T-cell (primary cell): ENCODE results near the gene TRPM5. TPM values are rescaled to one million over a fixed set of nuclear protein-coding genes. Genes with fewer than 3 reads are reported as not detected.
A peak's percentile ranks its signal among the peaks of the same experiment; 100 is the strongest.
"Not testable (repeated sequence)": the region's sequence is repeated elsewhere in the genome, so short reads cannot be mapped to it uniquely, and the experiment has no call there.

Experiments
- ATAC-seq, 4 experiments: fragments of 200-7000 bp in 3 of 4; fragments of 150-1000 bp in 1 of 4; cut with Tn5 transposase; replicated peaks in 1 of 4; 1 replicate in 3 of 4; 2 replicates in 1 of 4; pipeline ENCODE4 v1.10.0; 2021; ENCODE audit warnings: moderate library complexity in 3 of 4, mild to moderate bottlenecking in 2 of 4, moderate number of reproducible peaks in 1 of 4
- CTCF ChIA-PET, 2 donors: fragments of 300-600 bp; sonication (Branson Sonifier 250); formaldehyde crosslinking; loops; one replicate each; lab custom pipeline; 2022; ENCODE audit warnings: antibody characterized with exemption in 2 of 2; lab: Charles Lee
- POLR2A ChIA-PET, 2 donors: fragments of 300-600 bp; sonication (Branson Sonifier 250); formaldehyde crosslinking; loops; one replicate each; lab custom pipeline; 2022; ENCODE audit warnings: antibody characterized with exemption in 2 of 2; lab: Charles Lee
- DNase-seq, 35 experiments: peaks; one replicate each; pipeline versions ENCODE4 v3.0.0 to v3.0.0-alpha.2; 2013 to 2023
- H3K27ac ChIP-seq: one replicate; pipeline ENCODE4 v1.5.1; 2013; ENCODE audit warnings: low read length
- H3K27me3 ChIP-seq, 2 experiments: replicated peaks in 1 of 2; 1 replicate in 1 of 2; 2 replicates in 1 of 2; pipeline versions ENCODE4 v1.6.1 to v1.7.0; 2013; ENCODE audit warnings: low read length in 1 of 2, mixed read lengths in 1 of 2; ENCODE audit not compliant: control insufficient read depth in 2 of 2, insufficient read depth in 2 of 2; ENCODE audit errors: extremely low read depth in 1 of 2
- H3K36me3 ChIP-seq, 2 donors: 1 replicate in 1 of 2; 2 replicates in 1 of 2; pipeline versions ENCODE4 v1.6.1 to v1.7.0; 2013; ENCODE audit warnings: low read length in 1 of 2; ENCODE audit not compliant: control insufficient read depth in 2 of 2, insufficient read depth in 1 of 2; ENCODE audit errors: extremely low read depth in 1 of 2
- H3K4me1 ChIP-seq, 2 experiments: 1 replicate in 1 of 2; 2 replicates in 1 of 2; pipeline versions ENCODE4 v1.6.1 to v1.7.0; 2013; ENCODE audit warnings: low read length in 2 of 2, mixed read lengths in 1 of 2; ENCODE audit not compliant: insufficient read depth in 2 of 2, control insufficient read depth in 1 of 2; ENCODE audit errors: extremely low read depth in 1 of 2
- H3K4me3 ChIP-seq, 2 donors: 1 replicate in 1 of 2; 2 replicates in 1 of 2; pipeline versions ENCODE4 v1.5.1 to v1.7.0; 2013; ENCODE audit warnings: mild to moderate bottlenecking in 2 of 2, low read length in 1 of 2, moderate library complexity in 1 of 2; ENCODE audit not compliant: control insufficient read depth in 1 of 2; ENCODE audit errors: extremely low read depth in 1 of 2
- H3K9me3 ChIP-seq: 2 replicates; pipeline ENCODE4 v1.7.0; 2013
- H3K27ac Mint-ChIP-seq, 2 donors: one replicate each; pipeline ENCODE4 v1.8.0; 2020 to 2021; ENCODE audit warnings: mild to moderate bottlenecking in 2 of 2, mixed read lengths in 2 of 2
- H3K27me3 Mint-ChIP-seq, 2 donors: one replicate each; pipeline ENCODE4 v1.8.0; 2021 to 2022; ENCODE audit warnings: mixed read lengths in 2 of 2
- H3K36me3 Mint-ChIP-seq: one replicate; pipeline ENCODE4 v1.8.0; 2021; ENCODE audit warnings: mixed read lengths
- H3K4me1 Mint-ChIP-seq, 3 donors: one replicate each; pipeline ENCODE4 v1.8.0; 2020 to 2022; ENCODE audit warnings: mixed read lengths in 3 of 3, mild to moderate bottlenecking in 1 of 3
- H3K4me3 Mint-ChIP-seq, 3 donors: one replicate each; pipeline ENCODE4 v1.8.0; 2020 to 2022; ENCODE audit warnings: mild to moderate bottlenecking in 3 of 3, mixed read lengths in 3 of 3, moderate library complexity in 3 of 3
- H3K9me3 Mint-ChIP-seq, 3 donors: one replicate each; pipeline ENCODE4 v1.8.0; 2020 to 2022; ENCODE audit warnings: mixed read lengths in 3 of 3
- WGBS: methylation state at CpG from one replicate; pipeline ENCODE4 v1.1.5; 2013; ENCODE audit warnings: missing lambda C conversion rate; ENCODE audit not compliant: insufficient coverage; 5-methylcytosine and 5-hydroxymethylcytosine counted together
- total RNA-seq, 35 experiments: library from RNA in 6 of 35; stranded (reverse) in 6 of 35; fragments of 120-200 nt in 1 of 35; gene quantifications; one replicate each; pipeline versions ENCODE4 v1.2.1 to v1.2.4 and lab custom pipeline; 2013 to 2026

TRPM5 gene
- total RNA-seq, 5 donors from 2014 or later (not counting 1 experiment from before 2014, with no cell fraction given), result 0.07 to 0.73 (median 0.22) TPM

GRCh38 chr11:2482745-2483144 is 38.4 kb upstream of the TRPM5 start:
- Histone ChIP-seq H3K27me3 (no peaks in the 10 kb centered on the region), H3K4me1 (peaks cover 2 to 4% of the 10 kb centered on the region in 2 experiments), H3K27ac (no peak overlapping the region), H3K36me3 (peaks cover 0 to 12% of the 10 kb centered on the region in 2 donors), H3K9me3 (peaks cover under 1% of the 10 kb centered on the region), H3K4me3 (no peak overlapping the region)
- 69% methylated on average over 5 of the region's 5 CpGs for WGBS
- POLR2A ChIA-PET, result no interaction called here
- peak in 1 of 35 experiments; percentile 10 for DNase-seq
- Mint-ChIP-seq H3K27me3 (peaks cover 0 to 3% of the 10 kb centered on the region in 2 donors), H3K4me1 (peaks cover 18 to 27% (median 25%) of the 10 kb centered on the region in 3 donors), H3K36me3 (peaks cover 64% of the 10 kb centered on the region), H3K9me3 (peaks cover 14 to 45% (median 17%) of the 10 kb centered on the region in 3 donors), H3K27ac (no peak overlapping the region), H3K4me3 (no peak overlapping the region)
- ATAC-seq, result no peak
- CTCF ChIA-PET, result interaction anchor here in 1 of 2 donors (0.7 kb wide), 1 partner anchor 563 kb away, joined by 7 read pairs; no protein-coding TSS in a partner anchor

- H3K27me3 ChIP-seq, result no peaks in the 10 kb centered on the region
- Mint-ChIP-seq H3K4me3 (no peak overlapping the region), H3K27ac (no peak overlapping the region), H3K36me3 (peaks cover 67% of the 10 kb centered on the region), H3K4me1 (peaks cover 18 to 27% (median 25%) of the 10 kb centered on the region in 3 donors), H3K9me3 (peaks cover 14 to 44% (median 16%) of the 10 kb centered on the region in 3 donors), H3K27me3 (peaks cover 0 to 3% of the 10 kb centered on the region in 2 donors)
- no peak for DNase-seq
- no peak for ATAC-seq
- 90% methylated on average over 3 of the region's 3 CpGs for WGBS
- H3K27ac ChIP-seq, result no peak overlapping the region
- H3K36me3 ChIP-seq, result peaks cover 0 to 12% of the 10 kb centered on the region in 2 donors
- no peak overlapping the region for H3K4me3 ChIP-seq
- no peaks in the 10 kb centered on the region for H3K9me3 ChIP-seq
- CTCF ChIA-PET, result interaction anchor here in 1 of 2 donors (0.7 kb wide), 1 partner anchor 563 kb away, joined by 7 read pairs; no protein-coding TSS in a partner anchor
- peaks cover 2 to 4% of the 10 kb centered on the region in 2 experiments for H3K4me1 ChIP-seq
- POLR2A ChIA-PET, result no interaction called here
Observed at GRCh38 chr11:2482204-2482603, 37.9 kb upstream of the TRPM5 start.

DNA sequence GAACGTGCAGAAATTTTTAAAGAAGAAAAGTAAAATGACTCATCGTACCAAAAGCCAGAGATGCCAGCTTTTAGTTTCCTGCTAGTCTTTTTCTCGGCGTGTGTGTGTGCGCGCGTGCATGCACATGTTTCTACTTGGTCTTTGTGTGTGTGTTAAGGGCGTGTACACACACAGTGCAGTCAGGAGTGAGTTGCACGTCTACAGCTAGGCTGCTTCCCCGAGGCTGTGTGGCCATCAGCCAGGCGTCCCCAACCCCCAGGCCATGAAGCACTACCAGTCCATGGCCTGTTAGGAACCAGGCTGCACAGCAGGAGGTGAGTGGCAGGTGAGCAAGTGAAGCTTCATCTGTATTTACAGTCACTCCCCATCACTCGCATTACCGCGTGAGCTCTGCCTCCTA is 36.9 kb upstream of the TRPM5 start:
- H3K27ac Mint-ChIP-seq, result peak overlapping the region; percentile 51 to 88
- H3K9me3 Mint-ChIP-seq, result peaks cover 12 to 35% (median 14%) of the 10 kb centered on the region in 3 donors

DNA sequence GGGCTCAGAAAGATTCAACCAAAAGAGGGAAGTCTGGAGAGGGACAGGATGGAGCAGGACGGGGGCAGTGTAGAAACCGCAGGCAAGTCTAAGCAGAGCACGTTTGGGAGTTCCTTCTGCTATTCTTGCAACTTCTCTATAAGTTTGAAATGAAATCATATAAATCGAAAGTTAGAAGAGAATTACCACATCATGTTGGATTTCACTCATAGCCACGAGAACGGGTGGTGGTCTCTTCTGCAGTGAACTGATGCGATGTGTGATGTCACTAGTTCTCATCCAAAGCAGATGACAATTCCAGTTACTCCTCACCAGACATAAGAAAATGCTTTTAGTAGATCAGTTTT is 36.5 kb upstream of the TRPM5 start:
- peak overlapping the region; percentile 51 to 88 for H3K27ac Mint-ChIP-seq
- DNase-seq, result no peak
- peak overlapping the region; percentile 14 to 57 (median 50) for H3K4me3 Mint-ChIP-seq
- peaks cover 2 to 4% of the 10 kb centered on the region in 2 experiments for H3K4me1 ChIP-seq
- no peaks in the 10 kb centered on the region for H3K27me3 ChIP-seq
- ChIA-PET POLR2A (no interaction called here), CTCF (no interaction called here)
- H3K36me3 ChIP-seq, result peaks cover 3 to 12% of the 10 kb centered on the region in 2 donors
- peaks cover 59% of the 10 kb centered on the region for H3K36me3 Mint-ChIP-seq
- peaks cover 18 to 27% (median 25%) of the 10 kb centered on the region in 3 donors for H3K4me1 Mint-ChIP-seq
- H3K4me3 ChIP-seq, result no peak overlapping the region
- peaks cover 0 to 3% of the 10 kb centered on the region in 2 donors for H3K27me3 Mint-ChIP-seq
- peak; percentile 20 to 53 (median 36) for ATAC-seq
- H3K9me3 Mint-ChIP-seq, result peaks cover 11 to 32% (median 14%) of the 10 kb centered on the region in 3 donors
- no CpG with 5 or more reads among the region's 7 CpGs for WGBS
- no peak overlapping the region for H3K27ac ChIP-seq
- H3K9me3 ChIP-seq, result no peaks in the 10 kb centered on the region

More for the DNA sequence above, 36.9 kb upstream of the TRPM5 start:
- H3K36me3 Mint-ChIP-seq, result peaks cover 63% of the 10 kb centered on the region
- H3K4me1 ChIP-seq, result peaks cover 2 to 4% of the 10 kb centered on the region in 2 experiments
- no peak overlapping the region for H3K27ac ChIP-seq
- peak; percentile 34 to 66 (median 48) for ATAC-seq
- peaks cover 3 to 12% of the 10 kb centered on the region in 2 donors for H3K36me3 ChIP-seq
- POLR2A ChIA-PET, result no interaction called here
- DNase-seq, result no peak
- H3K4me3 ChIP-seq, result no peak overlapping the region
- 17% methylated on average over 6 of the region's 14 CpGs for WGBS
- peaks cover 18 to 27% (median 25%) of the 10 kb centered on the region in 3 donors for H3K4me1 Mint-ChIP-seq
- H3K4me3 Mint-ChIP-seq, result peak overlapping the region; percentile 14 to 57 (median 50)
- no peaks in the 10 kb centered on the region for H3K27me3 ChIP-seq
- CTCF ChIA-PET, result no interaction called here
- H3K27me3 Mint-ChIP-seq, result peaks cover 0 to 3% of the 10 kb centered on the region in 2 donors
- H3K9me3 ChIP-seq, result no peaks in the 10 kb centered on the region

- peak overlapping the region; percentile 12 to 88 for H3K27ac Mint-ChIP-seq
- CTCF ChIA-PET, H3K27me3 ChIP-seq, POLR2A ChIA-PET, H3K4me3 ChIP-seq, H3K4me1 ChIP-seq, DNase-seq, H3K27ac ChIP-seq, H3K9me3 ChIP-seq, H3K27me3 Mint-ChIP-seq: not testable (repeated sequence)
- peaks cover 3 to 12% of the 10 kb centered on the region in 2 donors for H3K36me3 ChIP-seq
- WGBS, result no CpG with 5 or more reads among the region's 6 CpGs
- peaks cover 8 to 26% (median 10%) of the 10 kb centered on the region in 3 donors for H3K9me3 Mint-ChIP-seq
- H3K36me3 Mint-ChIP-seq, result peaks cover 57% of the 10 kb centered on the region
- H3K4me1 Mint-ChIP-seq, result peaks cover 23 to 31% (median 28%) of the 10 kb centered on the region in 3 donors
- ATAC-seq, result peak in 1 of 4 experiments; percentile 10
- peak overlapping the region; percentile 14 to 57 (median 50) for H3K4me3 Mint-ChIP-seq
Observed at GRCh38 chr11:2480067-2480873, 36.0 kb upstream of the TRPM5 start.

- Histone ChIP-seq H3K4me1 (peaks cover 2 to 9% of the 10 kb centered on the region in 2 experiments), H3K9me3 (no peaks in the 10 kb centered on the region), H3K27me3 (peaks cover 0 to 7% of the 10 kb centered on the region in 2 experiments), H3K36me3 (peaks cover 5 to 8% of the 10 kb centered on the region in 2 donors), H3K4me3 (no peak overlapping the region), H3K27ac (no peak overlapping the region)
- Mint-ChIP-seq H3K27ac (no peak overlapping the region), H3K36me3 (peaks cover 45% of the 10 kb centered on the region), H3K27me3 (no peaks in the 10 kb centered on the region), H3K9me3 (peaks cover 8 to 26% (median 10%) of the 10 kb centered on the region in 3 donors), H3K4me1 (peaks cover 23 to 38% (median 26%) of the 10 kb centered on the region in 3 donors), H3K4me3 (no peak overlapping the region)
- DNase-seq, result no peak
- no peak for ATAC-seq
- CTCF ChIA-PET, result no interaction called here
- 89% methylated on average over 6 of the region's 8 CpGs for WGBS
- POLR2A ChIA-PET, result no interaction called here
Observed at GRCh38 chr11:2477936-2478335, 33.6 kb upstream of the TRPM5 start.
